RWPE2 (cell line): ENCODE measurements around the gene SPRYD4.

Source experiments
- ATAC-seq: fragments of 200-7000 bp; cut with Tn5 transposase; 3 replicates; pipeline ENCODE4 v1.9.1; 2021; ENCODE audit warnings: low read depth
- DNase-seq: peaks from one replicate; pipeline ENCODE4 v3.0.0-alpha.2; 2020; ENCODE audit warnings: low spot score
- H3K27ac ChIP-seq: fragments of 450-650 bp; 2 replicates; pipeline ENCODE4 v1.5.1; 2017; ENCODE audit warnings: mild to moderate bottlenecking; ENCODE audit not compliant: poor library complexity, severe bottlenecking
- H3K27me3 ChIP-seq: fragments of 250-450 bp; sonication (Bioruptor Pico); 2 replicates; pipeline ENCODE4 v1.5.1; 2021; ENCODE audit warnings: mild to moderate bottlenecking, moderate library complexity; ENCODE audit not compliant: insufficient read depth, poor library complexity, severe bottlenecking
- H3K36me3 ChIP-seq: fragments of 250-450 bp; sonication (Bioruptor Pico); 2 replicates; pipeline ENCODE4 v1.5.1; 2020; ENCODE audit warnings: low read depth, mild to moderate bottlenecking, moderate library complexity
- H3K4me1 ChIP-seq: fragments of 250-450 bp; sonication (Bioruptor Pico); 2 replicates; pipeline ENCODE4 v1.5.1; 2021; ENCODE audit warnings: mild to moderate bottlenecking, moderate library complexity; ENCODE audit not compliant: insufficient read depth, poor library complexity, severe bottlenecking
- H3K4me3 ChIP-seq: fragments of 250-450 bp; sonication (Bioruptor Pico); 2 replicates; pipeline ENCODE4 v1.5.1; 2021; ENCODE audit warnings: mild to moderate bottlenecking, moderate library complexity; ENCODE audit not compliant: severe bottlenecking
- H3K9me3 ChIP-seq: fragments of 250-450 bp; sonication (Bioruptor Pico); 2 replicates; pipeline ENCODE4 v1.5.1; 2021; ENCODE audit warnings: mild to moderate bottlenecking, moderate library complexity; ENCODE audit not compliant: severe bottlenecking
- TF ChIP-seq, protein P1 (sequence below): fragments of 450-650 bp; IDR thresholded peaks from one replicate; pipeline ENCODE4 v1.5.1; 2017; ENCODE audit warnings: mild to moderate bottlenecking, moderate library complexity; ENCODE audit not compliant: poor library complexity, severe bottlenecking

SPRYD4 gene

DNA sequence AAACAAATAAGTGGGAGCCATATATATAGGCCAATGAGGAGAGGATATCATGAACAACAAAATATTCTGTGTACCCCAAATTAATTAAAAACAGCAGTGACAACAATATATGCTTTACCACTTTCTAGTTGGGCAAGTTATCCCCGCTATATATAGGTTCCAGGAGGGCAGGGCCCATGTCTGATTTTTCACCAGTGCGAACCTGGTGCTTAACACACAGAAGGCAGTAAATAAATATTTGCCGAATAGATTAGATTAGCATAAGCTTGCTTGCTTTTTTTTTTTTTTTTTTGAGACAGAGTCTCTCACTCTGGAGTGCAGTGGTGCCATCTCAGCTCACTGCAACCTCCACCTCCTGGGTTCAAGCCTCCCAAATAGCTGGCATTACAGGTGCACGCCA, 10.6 kb upstream of the SPRYD4 start:
- H3K36me3 ChIP-seq = no peaks in the 10 kb centered on the region
- no peaks in the 10 kb centered on the region for H3K4me1 ChIP-seq
- H3K27ac ChIP-seq = no peak overlapping the region
- TF ChIP-seq, protein P1, sequence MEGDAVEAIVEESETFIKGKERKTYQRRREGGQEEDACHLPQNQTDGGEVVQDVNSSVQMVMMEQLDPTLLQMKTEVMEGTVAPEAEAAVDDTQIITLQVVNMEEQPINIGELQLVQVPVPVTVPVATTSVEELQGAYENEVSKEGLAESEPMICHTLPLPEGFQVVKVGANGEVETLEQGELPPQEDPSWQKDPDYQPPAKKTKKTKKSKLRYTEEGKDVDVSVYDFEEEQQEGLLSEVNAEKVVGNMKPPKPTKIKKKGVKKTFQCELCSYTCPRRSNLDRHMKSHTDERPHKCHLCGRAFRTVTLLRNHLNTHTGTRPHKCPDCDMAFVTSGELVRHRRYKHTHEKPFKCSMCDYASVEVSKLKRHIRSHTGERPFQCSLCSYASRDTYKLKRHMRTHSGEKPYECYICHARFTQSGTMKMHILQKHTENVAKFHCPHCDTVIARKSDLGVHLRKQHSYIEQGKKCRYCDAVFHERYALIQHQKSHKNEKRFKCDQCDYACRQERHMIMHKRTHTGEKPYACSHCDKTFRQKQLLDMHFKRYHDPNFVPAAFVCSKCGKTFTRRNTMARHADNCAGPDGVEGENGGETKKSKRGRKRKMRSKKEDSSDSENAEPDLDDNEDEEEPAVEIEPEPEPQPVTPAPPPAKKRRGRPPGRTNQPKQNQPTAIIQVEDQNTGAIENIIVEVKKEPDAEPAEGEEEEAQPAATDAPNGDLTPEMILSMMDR = no peak
- H3K27me3 ChIP-seq = no peaks in the 10 kb centered on the region
- ATAC-seq = no peak
- H3K9me3 ChIP-seq = no peaks in the 10 kb centered on the region
- no peak for DNase-seq
- no peak overlapping the region for H3K4me3 ChIP-seq

DNA sequence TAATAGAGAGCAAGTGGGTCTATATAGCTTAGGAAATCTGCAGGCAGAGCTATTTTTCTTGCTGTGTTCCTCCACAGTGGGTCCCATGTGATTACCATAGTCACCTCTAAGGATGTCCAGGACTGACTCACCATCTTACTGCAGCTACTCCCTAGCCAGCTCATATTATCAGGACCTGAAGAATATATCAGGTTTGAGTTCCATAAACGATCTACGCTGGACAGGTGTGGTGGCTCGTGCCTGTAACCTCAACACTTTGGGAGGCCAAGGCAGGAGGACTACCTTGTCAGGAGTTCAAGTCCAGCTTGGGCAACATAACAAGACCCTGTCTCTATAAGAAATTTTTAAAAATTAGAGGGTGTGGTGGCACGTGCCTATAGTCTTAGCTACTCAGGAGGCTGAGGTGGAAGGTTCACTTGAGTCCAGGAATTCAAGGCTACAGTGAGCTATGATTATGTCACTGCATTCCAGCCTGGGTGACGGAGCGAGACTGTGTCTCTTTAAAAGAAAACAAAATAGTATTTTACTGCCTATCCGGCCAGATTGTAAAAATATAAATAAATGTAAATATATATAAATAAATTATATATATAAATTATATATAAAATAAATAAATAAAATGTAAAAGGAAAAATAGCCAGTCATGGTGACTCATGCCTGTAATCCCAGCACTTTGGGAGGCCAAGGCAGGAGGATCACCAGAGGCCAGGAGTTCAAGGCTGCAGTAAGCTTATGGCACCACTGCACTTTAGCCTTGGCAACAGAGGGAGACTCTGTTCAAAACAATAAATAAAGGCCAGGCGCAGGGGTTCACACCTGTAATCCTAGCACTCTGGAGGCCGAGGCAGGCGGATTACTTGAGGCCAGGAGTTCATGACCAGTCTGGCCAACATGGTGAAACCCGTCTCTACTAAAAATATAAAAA, 6.9 kb upstream of the SPRYD4 start:
- TF ChIP-seq, protein P1 = no peak
- H3K4me1 ChIP-seq = no peaks in the 10 kb centered on the region
- H3K36me3 ChIP-seq = no peaks in the 10 kb centered on the region
- no peak for DNase-seq
- no peak overlapping the region for H3K4me3 ChIP-seq
- no peak overlapping the region for H3K27ac ChIP-seq
- no peaks in the 10 kb centered on the region for H3K9me3 ChIP-seq
- H3K27me3 ChIP-seq = no peaks in the 10 kb centered on the region
- ATAC-seq = peak; percentile 67

DNA sequence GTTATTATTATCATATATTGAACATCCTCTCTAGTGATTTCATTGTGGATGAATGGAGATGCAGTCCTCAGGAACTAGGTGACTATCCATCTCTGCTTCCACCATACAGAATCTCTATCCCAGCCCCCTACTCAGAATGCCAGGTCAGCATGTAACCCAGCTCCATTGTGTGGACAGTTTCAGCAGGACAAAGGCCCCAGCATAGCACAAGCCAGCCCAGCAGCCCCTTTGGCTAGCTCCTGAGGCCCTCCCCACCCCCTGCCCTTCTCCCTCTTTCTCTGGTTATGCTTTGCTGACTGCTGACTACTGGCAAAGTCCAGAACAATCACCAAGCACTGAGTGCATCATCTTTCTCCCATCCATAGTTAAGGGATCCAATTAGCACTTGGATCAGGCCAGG, 5.8 kb upstream of the SPRYD4 start:
- H3K27me3 ChIP-seq = no peaks in the 10 kb centered on the region
- no peaks in the 10 kb centered on the region for H3K4me1 ChIP-seq
- H3K4me3 ChIP-seq = no peak overlapping the region
- TF ChIP-seq, protein P1 = no peak
- no peaks in the 10 kb centered on the region for H3K9me3 ChIP-seq
- ATAC-seq (no peak), DNase-seq (no peak)
- no peak overlapping the region for H3K27ac ChIP-seq
- no peaks in the 10 kb centered on the region for H3K36me3 ChIP-seq

DNA sequence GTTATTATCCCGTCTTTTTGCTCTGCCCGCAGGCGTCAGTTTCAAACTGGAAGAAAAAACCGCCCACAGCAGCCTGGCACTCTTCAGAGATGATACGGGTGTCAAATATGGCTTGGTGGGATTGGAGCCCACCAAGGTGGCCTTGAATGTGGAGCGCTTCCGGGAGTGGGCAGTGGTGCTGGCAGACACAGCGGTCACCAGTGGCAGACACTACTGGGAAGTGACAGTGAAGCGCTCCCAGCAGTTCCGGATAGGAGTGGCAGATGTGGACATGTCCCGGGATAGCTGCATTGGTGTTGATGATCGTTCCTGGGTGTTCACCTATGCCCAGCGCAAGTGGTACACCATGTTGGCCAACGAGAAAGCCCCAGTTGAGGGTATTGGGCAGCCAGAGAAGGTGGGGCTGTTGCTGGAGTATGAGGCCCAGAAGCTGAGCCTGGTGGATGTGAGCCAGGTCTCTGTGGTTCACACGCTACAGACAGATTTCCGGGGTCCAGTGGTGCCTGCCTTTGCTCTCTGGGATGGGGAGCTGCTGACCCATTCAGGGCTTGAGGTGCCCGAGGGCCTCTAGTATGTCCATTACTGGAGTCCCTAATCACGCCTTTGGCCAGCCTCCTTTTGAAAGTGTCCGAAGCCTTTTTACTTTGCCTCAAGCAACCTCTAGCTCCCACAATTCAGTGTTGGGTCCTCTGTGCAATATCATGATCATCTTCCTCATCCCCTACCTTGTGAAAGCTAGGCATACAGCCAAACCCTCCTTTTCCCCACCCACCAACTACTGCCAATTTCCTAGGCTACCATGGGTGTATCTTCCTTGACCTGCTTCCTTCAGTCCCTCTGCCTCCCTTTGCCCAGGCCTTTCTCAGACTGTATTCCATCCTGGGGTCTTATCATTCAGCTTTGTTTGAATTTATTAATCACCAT, 891 bp downstream of the SPRYD4 start:
- no peak for ATAC-seq
- peaks cover 3% of the 10 kb centered on the region for H3K4me1 ChIP-seq
- peaks cover 13% of the 10 kb centered on the region; the same call in 1 of the 2 replicates for H3K36me3 ChIP-seq
- peak overlapping the region; percentile 45 for H3K27ac ChIP-seq
- DNase-seq = no peak
- no peaks in the 10 kb centered on the region for H3K9me3 ChIP-seq
- H3K27me3 ChIP-seq = no peaks in the 10 kb centered on the region
- TF ChIP-seq, protein P1 = no peak
- peak overlapping the region; percentile 70 for H3K4me3 ChIP-seq
